ENCODE measurements around the gene ANKRD42. TPM values are rescaled to one million over a fixed set of nuclear protein-coding genes. Genes with fewer than 3 reads are reported as not detected.

The ANKRD42 gene
- total and polyA plus RNA-seq, 2 of the 8 experiments (the other 6 are each of a cell fraction or from before 2014, with no cell fraction given) = 2.0 to 5.5 TPM

DNA sequence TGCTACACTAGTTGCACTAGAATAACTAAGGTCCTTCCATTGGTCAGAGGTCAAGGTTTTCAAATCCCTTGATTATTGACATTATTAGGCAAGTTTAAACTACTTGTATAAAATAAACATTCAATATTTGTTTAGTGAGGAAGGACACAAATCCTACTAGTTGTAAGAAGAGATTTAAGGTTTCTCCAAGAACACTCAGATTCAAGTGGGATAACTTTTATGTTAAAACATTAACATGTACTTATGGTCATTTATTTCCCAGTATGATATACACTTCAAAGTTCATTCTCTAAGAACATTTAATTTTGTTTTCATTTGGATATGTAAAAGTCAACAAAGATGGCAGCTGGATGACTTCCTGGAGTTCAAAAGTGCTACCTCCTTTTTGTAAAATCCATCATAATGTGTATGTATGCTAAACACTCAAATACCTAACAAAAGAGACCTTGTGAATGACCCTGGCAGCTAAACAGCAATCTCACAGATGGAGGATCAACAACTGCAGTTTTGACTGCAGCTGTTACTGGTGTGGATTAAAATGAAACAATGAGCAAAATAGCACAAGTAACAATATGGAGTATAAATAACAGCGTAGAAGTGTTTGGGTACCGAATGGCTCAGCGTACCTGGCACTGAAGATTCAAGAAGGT, 91.1 kb downstream of the ANKRD42 start (continued):
- TF ChIP-seq E2F6 (IDR thresholded peaks at IDR 0.05) (no peak), EP300 (IDR thresholded peaks at IDR 0.05; ENCODE audit: borderline replicate concordance in 1 of 2, low read depth in 2 of 2, low read length in 2 of 2) (no peak), POU5F1 (IDR thresholded peaks at IDR 0.05; ENCODE audit: low read depth, low read length) (no peak), TCF12 (IDR thresholded peaks at IDR 0.05; ENCODE audit: low read depth, low read length) (no peak)

Data from H1 (cell line).